ENCODE data around the gene CNTN1. TPM values are rescaled to one million over a fixed set of nuclear protein-coding genes. Genes with fewer than 3 reads are reported as not detected.

CNTN1 gene
- total and polyA plus RNA-seq, 10 donors = 0.50 to 12.3 (median 5.8) TPM

DNA sequence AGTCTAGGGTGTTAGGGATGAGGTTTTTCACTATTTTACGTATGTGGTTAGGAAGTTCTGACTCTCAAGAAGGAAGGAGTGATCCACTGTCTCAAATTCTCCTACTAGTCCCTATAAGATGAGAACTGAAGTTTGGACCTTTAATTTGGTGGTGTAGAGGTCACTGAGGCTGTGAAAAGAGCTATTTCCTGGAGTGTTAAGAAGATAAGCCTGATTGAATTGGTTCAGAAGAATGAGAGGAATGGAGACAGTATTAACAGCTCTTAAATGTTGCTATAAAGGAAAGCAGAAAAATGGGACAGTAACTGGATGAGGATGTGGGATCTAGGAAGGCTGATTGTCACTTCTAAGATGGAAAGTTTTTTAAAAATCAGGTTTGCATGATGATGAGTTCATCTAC is 57.6 kb downstream of the CNTN1 start:
- Histone ChIP-seq H3K27me3 (replicated peaks in 1 of 7) (no peaks in the 10 kb centered on the region), H3K9me3 (no peaks in the 10 kb centered on the region), H3K36me3 (no peaks in the 10 kb centered on the region), H3K27ac (no peak overlapping the region), H3K4me1 (no peaks in the 10 kb centered on the region), H3K4me3 (no peak overlapping the region)
- no peak for TF ChIP-seq CTCF (IDR thresholded peaks at IDR 0.05 in 8 of 11, conservative IDR thresholded peaks at IDR 0.05 in 3 of 11)
- TF ChIP-seq POLR2AphosphoS5 (IDR thresholded peaks at IDR 0.05) = no peak
- TF ChIP-seq POLR2A (IDR thresholded peaks at IDR 0.05) = no peak
- intact Hi-C loops (cut with DNase I; ENCODE audit: low total_unique reads) = no loop called here
- WGBS, 5 donors = 60 to 69% (median 62%) methylated on average over 1 of the region's 1 CpG
- DNase-seq = no peak

DNA sequence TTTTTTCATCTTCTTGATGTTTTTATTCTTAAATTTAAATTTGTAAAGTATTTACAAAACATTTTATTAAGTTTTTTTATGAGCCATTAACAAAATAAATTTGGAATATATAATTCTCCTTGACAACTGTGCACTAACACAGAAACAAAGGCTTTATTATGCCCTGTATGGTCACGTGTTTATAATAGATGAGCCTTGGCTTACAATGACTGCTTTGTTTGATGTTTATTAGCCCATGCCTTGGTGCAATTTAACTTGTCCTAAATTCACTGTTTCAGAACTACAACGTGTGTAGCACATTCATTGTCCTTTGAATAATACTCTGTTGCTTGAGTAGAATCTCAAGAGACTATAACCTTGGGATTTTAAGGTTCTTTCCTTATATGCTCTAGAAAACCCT is 59.8 kb downstream of the CNTN1 start:
- TF ChIP-seq POLR2AphosphoS5 (IDR thresholded peaks at IDR 0.05) (no peak), POLR2A (IDR thresholded peaks at IDR 0.05) (no peak), CTCF (IDR thresholded peaks at IDR 0.05 in 8 of 11, conservative IDR thresholded peaks at IDR 0.05 in 3 of 11) (no peak)
- Histone ChIP-seq H3K4me1 (no peaks in the 10 kb centered on the region), H3K9me3 (no peaks in the 10 kb centered on the region), H3K36me3 (no peaks in the 10 kb centered on the region), H3K4me3 (no peak overlapping the region), H3K27me3 (replicated peaks in 1 of 7) (no peaks in the 10 kb centered on the region), H3K27ac (no peak overlapping the region)
- intact Hi-C loops (cut with DNase I; ENCODE audit: low total_unique reads) = no loop called here
- DNase-seq = no peak
- WGBS, 5 donors = 59 to 68% (median 64%) methylated on average over 2 of the region's 2 CpGs

DNA sequence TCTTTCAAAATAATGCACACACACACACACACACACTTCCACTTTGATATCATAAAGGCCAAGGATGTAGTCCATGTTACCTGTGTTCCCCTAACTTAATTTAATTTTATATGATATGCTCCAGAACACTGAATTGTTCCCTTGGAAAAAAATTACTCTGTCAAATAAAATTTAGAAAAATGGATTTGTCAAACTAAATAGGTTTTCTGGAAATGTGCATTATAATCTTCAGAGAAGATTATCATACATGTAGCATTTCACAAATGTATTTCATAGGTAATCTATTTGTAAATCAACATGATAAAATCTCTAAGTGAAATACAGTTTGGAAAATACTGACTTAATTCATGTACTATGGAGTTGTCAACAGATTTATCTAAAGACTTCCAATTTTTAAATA is 68.6 kb downstream of the CNTN1 start:
- Histone ChIP-seq H3K27me3 (replicated peaks in 1 of 7) (no peaks in the 10 kb centered on the region), H3K36me3 (no peaks in the 10 kb centered on the region), H3K27ac (no peak overlapping the region), H3K9me3 (peaks cover 0 to 4% (median 0%) of the 10 kb centered on the region in 8 donors), H3K4me3 (no peak overlapping the region), H3K4me1 (no peaks in the 10 kb centered on the region)
- no peak for DNase-seq
- intact Hi-C loops (cut with DNase I; ENCODE audit: low total_unique reads) = no loop called here
- TF ChIP-seq CTCF (IDR thresholded peaks at IDR 0.05 in 8 of 11, conservative IDR thresholded peaks at IDR 0.05 in 3 of 11) = no peak
- TF ChIP-seq POLR2AphosphoS5 (IDR thresholded peaks at IDR 0.05) = no peak
- TF ChIP-seq POLR2A (IDR thresholded peaks at IDR 0.05) = no peak

DNA sequence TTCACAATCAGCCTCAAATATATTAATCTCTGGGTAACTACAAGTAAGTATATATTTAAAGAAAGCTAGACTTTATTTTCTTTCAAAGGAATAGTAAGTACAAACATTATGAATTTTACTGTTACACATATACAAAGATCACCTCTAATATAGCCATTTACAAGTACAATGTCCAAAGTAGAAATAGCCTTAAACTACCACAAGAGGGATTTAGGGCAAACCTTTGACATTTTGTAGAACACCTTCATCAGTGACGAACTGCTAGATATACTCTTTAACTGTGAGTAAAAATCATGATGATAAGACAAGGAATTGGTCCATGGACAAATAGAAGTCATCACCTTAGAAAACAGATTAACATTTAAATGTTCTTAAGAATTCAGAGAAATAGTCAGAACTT is 69.8 kb downstream of the CNTN1 start:
- Histone ChIP-seq H3K36me3 (no peaks in the 10 kb centered on the region), H3K9me3 (peaks cover 0 to 4% (median 0%) of the 10 kb centered on the region in 8 donors), H3K4me1 (no peaks in the 10 kb centered on the region), H3K27ac (no peak overlapping the region), H3K27me3 (replicated peaks in 1 of 7) (no peaks in the 10 kb centered on the region), H3K4me3 (no peak overlapping the region)
- TF ChIP-seq POLR2A (IDR thresholded peaks at IDR 0.05) (no peak), CTCF (IDR thresholded peaks at IDR 0.05 in 8 of 11, conservative IDR thresholded peaks at IDR 0.05 in 3 of 11) (no peak), POLR2AphosphoS5 (IDR thresholded peaks at IDR 0.05) (no peak)
- WGBS, 5 donors = 38 to 80% (median 71%) methylated on average over 1 of the region's 1 CpG
- DNase-seq = no peak
- intact Hi-C loops (cut with DNase I; ENCODE audit: low total_unique reads) = no loop called here
